NT2/D1 (cell line): Measurements from ENCODE around the gene C16orf54.
"Not testable (repeated sequence)": the region's sequence is repeated elsewhere in the genome, so short reads cannot be mapped to it uniquely, and the experiment has no call there.

Experiments
- DNase-seq: peaks from one replicate; pipeline ENCODE4 v3.0.0-alpha.2; 2011; ENCODE audit warnings: low read depth, low spot score
- H3K27me3 ChIP-seq: 2 replicates; pipeline ENCODE4 v1.6.0; 2011; ENCODE audit warnings: mild to moderate bottlenecking; ENCODE audit not compliant: insufficient read length, insufficient read depth
- H3K36me3 ChIP-seq: 2 replicates; pipeline ENCODE4 v1.6.1; 2011; ENCODE audit warnings: mild to moderate bottlenecking, low read length, mixed read lengths; ENCODE audit not compliant: insufficient read depth, insufficient read length
- H3K4me1 ChIP-seq: 2 replicates; pipeline ENCODE4 v1.5.1; 2011; ENCODE audit not compliant: insufficient read depth, insufficient read length
- H3K4me3 ChIP-seq: 2 replicates; pipeline ENCODE4 v1.5.1; 2011; ENCODE audit warnings: low read depth; ENCODE audit not compliant: insufficient read length
- H3K9ac ChIP-seq: 2 replicates; pipeline ENCODE4 v1.6.0; 2011; ENCODE audit warnings: low read depth; ENCODE audit not compliant: insufficient read length
- H3K9me3 ChIP-seq: 2 replicates; pipeline ENCODE4 v1.5.1; 2011; ENCODE audit warnings: mild to moderate bottlenecking, low read length; ENCODE audit not compliant: insufficient read depth
- SUZ12 ChIP-seq: IDR thresholded peaks from 2 replicates; pipeline ENCODE4 v1.6.1; 2011; ENCODE audit not compliant: insufficient read length, insufficient read depth; ENCODE audit errors: extremely low read depth
- YY1 ChIP-seq: IDR thresholded peaks from 2 replicates; pipeline ENCODE4 v1.6.1; 2011; ENCODE audit not compliant: insufficient read length, insufficient read depth
- ZNF274 ChIP-seq: IDR thresholded peaks from 2 replicates; pipeline ENCODE4 v1.6.1; 2011; ENCODE audit warnings: mild to moderate bottlenecking, low read depth, low read length

Gene C16orf54

GRCh38 chr16:29775742-29776408, 30.1 kb upstream of the C16orf54 start:
- Histone ChIP-seq H3K27me3 (peaks cover 5% of the 10 kb centered on the region), H3K9me3 (no peaks in the 10 kb centered on the region), H3K4me1 (peaks cover 3% of the 10 kb centered on the region), H3K4me3 (no peak overlapping the region), H3K9ac (no peak overlapping the region), H3K36me3 (no peaks in the 10 kb centered on the region)
- TF ChIP-seq SUZ12 (no peak), YY1 (no peak), ZNF274 (no peak)
- DNase-seq, result no peak

DNA sequence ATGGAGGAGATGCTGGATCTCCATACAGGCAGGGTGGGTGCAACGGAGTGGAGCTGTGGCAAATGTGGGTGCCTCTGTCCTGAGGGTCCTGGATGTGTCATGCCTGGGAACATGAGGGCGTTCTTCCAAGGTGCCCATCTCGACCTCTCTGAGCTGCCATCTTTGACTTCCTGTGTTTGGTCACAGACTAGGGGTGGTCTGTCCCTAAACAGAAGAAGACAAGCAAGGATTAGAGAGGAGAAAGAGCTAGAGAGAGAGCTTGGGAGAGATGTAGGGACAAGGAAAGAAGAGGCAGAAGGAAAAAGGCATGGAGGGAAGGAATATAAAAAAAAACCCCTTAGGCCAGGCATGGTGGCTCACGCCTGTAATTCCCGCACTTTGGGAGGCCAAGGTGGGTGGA, 28.9 kb upstream of the C16orf54 start:
- DNase-seq, result no peak
- peaks cover 3% of the 10 kb centered on the region for H3K27me3 ChIP-seq

DNA sequence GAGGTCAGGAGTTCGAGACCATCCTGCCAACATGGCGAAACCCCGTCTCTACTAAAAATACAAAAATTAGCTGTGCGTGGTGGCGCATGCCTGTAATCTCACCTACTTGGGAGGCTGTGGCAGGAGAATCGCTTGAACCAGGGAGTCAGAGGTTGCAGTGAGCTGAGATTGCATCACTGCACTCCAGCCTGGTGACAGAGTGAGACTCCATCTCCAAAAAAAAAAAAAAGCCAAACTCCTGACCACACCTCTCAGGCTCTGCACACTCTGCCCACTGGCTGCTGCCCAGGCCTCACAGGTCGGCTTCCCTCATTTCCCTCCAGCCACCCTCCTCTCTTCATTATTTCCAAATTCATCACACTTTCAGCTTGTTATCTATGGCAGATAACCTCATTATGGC, 26.5 kb upstream of the C16orf54 start:
- DNase-seq, H3K36me3 ChIP-seq, H3K9me3 ChIP-seq, H3K9ac ChIP-seq, H3K4me3 ChIP-seq, H3K4me1 ChIP-seq, H3K27me3 ChIP-seq: not testable (repeated sequence)

More for the DNA sequence above, 28.9 kb upstream of the C16orf54 start:
- H3K36me3 ChIP-seq, result no peaks in the 10 kb centered on the region
- H3K9ac ChIP-seq, result no peak overlapping the region
- H3K4me3 ChIP-seq, result no peak overlapping the region
- TF ChIP-seq YY1, result no peak
- TF ChIP-seq SUZ12, result no peak
- no peak for TF ChIP-seq ZNF274
- H3K9me3 ChIP-seq, result no peaks in the 10 kb centered on the region
- H3K4me1 ChIP-seq, result peaks cover 3% of the 10 kb centered on the region

DNA sequence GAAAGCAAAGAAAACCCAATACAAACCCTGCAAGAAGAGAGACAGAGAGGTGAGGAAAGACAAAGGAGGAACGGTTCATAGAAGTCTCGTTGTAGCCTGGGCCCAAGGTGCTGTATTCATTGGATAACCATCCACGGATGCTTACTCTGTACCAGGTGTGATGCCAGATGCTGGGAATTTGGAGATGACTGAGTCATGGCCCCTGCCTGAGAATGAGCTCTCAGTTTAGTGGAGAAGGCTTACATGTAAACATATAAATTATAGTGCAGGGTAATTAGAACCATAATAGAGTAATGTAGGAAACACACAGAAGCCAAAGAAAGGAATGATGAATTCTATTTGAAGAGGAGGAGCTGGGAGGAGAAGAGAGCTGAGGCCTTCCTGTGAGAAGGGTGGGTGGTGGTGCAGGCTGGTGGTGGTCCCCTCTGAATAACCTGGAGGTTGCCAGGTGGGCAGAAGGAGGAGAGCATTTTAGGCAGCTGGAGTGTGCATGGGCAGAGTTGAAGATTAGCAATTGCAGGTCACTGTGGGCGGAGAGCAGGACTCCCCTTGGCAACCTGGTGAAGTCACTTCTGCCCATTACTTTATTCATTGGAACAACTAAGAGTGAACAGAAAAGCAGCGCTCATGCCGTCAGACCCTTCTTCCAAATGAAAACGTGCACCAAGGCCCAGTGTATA, 24.6 kb upstream of the C16orf54 start:
- H3K9ac ChIP-seq, result no peak overlapping the region
- peaks cover under 1% of the 10 kb centered on the region for H3K4me1 ChIP-seq
- DNase-seq, result no peak
- TF ChIP-seq ZNF274 (no peak), YY1 (no peak), SUZ12 (no peak)
- H3K4me3 ChIP-seq, result no peak overlapping the region
- no peaks in the 10 kb centered on the region for H3K27me3 ChIP-seq
- H3K36me3 ChIP-seq, result no peaks in the 10 kb centered on the region
- no peaks in the 10 kb centered on the region for H3K9me3 ChIP-seq

DNA sequence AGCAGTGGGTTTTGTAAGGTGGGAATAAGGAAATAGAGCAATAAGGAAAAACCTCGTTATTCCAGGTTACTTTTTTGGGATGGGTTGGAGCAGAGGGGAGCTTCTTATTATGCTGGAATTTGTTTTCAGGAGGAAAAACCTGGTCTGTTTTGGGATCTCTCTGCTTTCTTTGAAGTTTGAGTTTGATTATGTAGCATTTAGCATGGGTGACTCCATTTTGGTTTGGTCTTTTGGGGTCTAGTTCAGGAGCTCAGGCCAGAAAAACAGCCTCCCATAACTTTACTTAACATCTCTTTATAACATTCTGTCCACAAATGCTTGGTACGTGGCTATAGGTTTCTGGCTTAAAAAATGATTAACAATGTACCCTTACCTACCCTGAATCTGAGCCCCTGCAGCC, 23.7 kb upstream of the C16orf54 start:
- TF ChIP-seq SUZ12 (no peak), ZNF274 (no peak), YY1 (no peak)
- no peak overlapping the region for H3K4me3 ChIP-seq
- H3K36me3 ChIP-seq, result no peaks in the 10 kb centered on the region
- H3K27me3 ChIP-seq, result no peaks in the 10 kb centered on the region
- DNase-seq, result no peak
- H3K9ac ChIP-seq, result no peak overlapping the region
- H3K4me1 ChIP-seq, result peaks cover 2% of the 10 kb centered on the region
- H3K9me3 ChIP-seq, result no peaks in the 10 kb centered on the region

GRCh38 chr16:29767062-29767461, 21.3 kb upstream of the C16orf54 start:
- no peak overlapping the region for H3K9ac ChIP-seq
- H3K27me3 ChIP-seq, result no peaks in the 10 kb centered on the region
- no peaks in the 10 kb centered on the region for H3K36me3 ChIP-seq
- no peak for DNase-seq
- H3K9me3 ChIP-seq, result no peaks in the 10 kb centered on the region
- TF ChIP-seq SUZ12 (no peak), YY1 (no peak), ZNF274 (no peak)
- H3K4me1 ChIP-seq, result peaks cover 2% of the 10 kb centered on the region
- no peak overlapping the region for H3K4me3 ChIP-seq

- no peak overlapping the region for H3K9ac ChIP-seq
- H3K36me3 ChIP-seq, result no peaks in the 10 kb centered on the region
- TF ChIP-seq SUZ12 (no peak), YY1 (no peak), ZNF274 (no peak)
- DNase-seq, result no peak
- H3K4me1 ChIP-seq, result peaks cover 2% of the 10 kb centered on the region
- no peak overlapping the region for H3K4me3 ChIP-seq
- no peaks in the 10 kb centered on the region for H3K9me3 ChIP-seq
- H3K27me3 ChIP-seq, result no peaks in the 10 kb centered on the region
Observed at GRCh38 chr16:29766571-29766970, 20.8 kb upstream of the C16orf54 start.
